ENCODE data around the gene FGB. TPM values are rescaled to one million over a fixed set of nuclear protein-coding genes. Genes with fewer than 3 reads are reported as not detected.
A peak's percentile ranks its signal among the peaks of the same experiment; 100 is the strongest.

FGB gene
- total RNA-seq, 4 donors from 2014 or later = not detected

DNA sequence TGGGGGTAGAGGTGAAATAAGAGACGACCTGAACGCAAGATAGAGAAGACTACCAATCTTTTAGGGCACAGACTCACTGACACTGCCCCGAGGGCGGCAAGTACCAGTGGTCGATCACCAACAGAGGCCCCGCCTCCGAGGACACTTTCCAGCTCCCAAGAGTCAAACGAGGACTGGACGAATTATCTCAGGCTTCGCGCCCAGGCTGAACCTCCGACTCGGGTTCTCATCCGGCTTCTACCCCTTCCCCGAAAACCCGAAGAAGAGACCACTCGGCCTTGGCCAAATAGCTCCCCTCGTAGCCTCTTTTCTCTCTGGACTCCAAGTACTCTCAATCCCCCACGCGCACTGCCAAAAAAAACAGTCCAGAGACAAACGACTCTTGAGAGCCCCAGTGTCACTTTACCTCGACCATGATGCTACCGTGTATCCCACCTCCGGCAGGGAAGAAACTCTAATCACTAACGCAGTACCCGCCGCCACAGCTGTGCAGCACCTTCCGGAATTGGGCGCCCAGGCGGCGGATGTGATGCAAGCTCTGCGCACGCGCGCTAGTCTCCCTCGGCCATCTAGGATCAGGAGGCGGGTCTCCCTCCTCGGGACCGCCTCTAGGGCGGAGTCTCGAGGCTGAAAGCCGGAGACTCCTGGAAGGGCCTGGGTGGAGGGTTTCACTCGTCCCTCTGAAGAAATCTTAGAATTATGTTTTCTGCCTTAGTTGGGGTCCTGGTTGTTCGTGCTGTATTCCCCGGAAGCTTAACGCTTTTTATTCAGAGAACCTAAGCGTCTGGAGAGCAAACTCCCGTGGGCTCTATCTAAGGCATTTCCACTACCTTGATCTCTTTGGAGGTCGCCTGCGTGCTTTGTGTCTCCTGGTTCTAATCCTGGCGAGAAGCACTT, 12.7 kb upstream of the FGB start, which contains the start of gene PLRG1:
Gene PLRG1, minus strand, starts transcription at position 507 of the 897 bp plus-strand sequence. Its CDS starts 92 bp downstream, at position 415.
- H3K9me3 ChIP-seq = no peaks in the 10 kb centered on the region
- WGBS, 2 donors (ENCODE audit: low coverage in 1 of 2) = 0 to 3% methylated on average over 6 to 49 of the region's 51 CpGs
- peaks cover 0 to 25% (median 11%) of the 10 kb centered on the region in 4 donors for H3K36me3 ChIP-seq
- TF ChIP-seq POLR2A (IDR thresholded peaks at IDR 0.05) (peak; percentile 68), EP300 (IDR thresholded peaks at IDR 0.05; ENCODE audit: low read depth) (no peak), POLR2AphosphoS5 (IDR thresholded peaks at IDR 0.05) (peak; percentile 74 to 80 (median 77))
- TF ChIP-seq, protein P1, sequence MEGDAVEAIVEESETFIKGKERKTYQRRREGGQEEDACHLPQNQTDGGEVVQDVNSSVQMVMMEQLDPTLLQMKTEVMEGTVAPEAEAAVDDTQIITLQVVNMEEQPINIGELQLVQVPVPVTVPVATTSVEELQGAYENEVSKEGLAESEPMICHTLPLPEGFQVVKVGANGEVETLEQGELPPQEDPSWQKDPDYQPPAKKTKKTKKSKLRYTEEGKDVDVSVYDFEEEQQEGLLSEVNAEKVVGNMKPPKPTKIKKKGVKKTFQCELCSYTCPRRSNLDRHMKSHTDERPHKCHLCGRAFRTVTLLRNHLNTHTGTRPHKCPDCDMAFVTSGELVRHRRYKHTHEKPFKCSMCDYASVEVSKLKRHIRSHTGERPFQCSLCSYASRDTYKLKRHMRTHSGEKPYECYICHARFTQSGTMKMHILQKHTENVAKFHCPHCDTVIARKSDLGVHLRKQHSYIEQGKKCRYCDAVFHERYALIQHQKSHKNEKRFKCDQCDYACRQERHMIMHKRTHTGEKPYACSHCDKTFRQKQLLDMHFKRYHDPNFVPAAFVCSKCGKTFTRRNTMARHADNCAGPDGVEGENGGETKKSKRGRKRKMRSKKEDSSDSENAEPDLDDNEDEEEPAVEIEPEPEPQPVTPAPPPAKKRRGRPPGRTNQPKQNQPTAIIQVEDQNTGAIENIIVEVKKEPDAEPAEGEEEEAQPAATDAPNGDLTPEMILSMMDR (IDR thresholded peaks at IDR 0.05) = peak; percentile 17 to 66 (median 29)
- peaks cover 11 to 32% (median 17%) of the 10 kb centered on the region in 4 donors for H3K4me1 ChIP-seq
- H3K27ac ChIP-seq = peak within 1 kb of the TSS; percentile 77 to 88 (median 84)
- intact Hi-C loops (cut with DNase I; ENCODE audit: low total_unique reads) = no loop called here
- DNase-seq = peak; percentile 97
- H3K4me3 ChIP-seq = peak within 1 kb of the TSS; percentile 52 to 96 (median 76)
- in situ Hi-C loops (cut with MboI; ENCODE audit: low pct_ligation_motif_present in 1 of 4, low pct_unique_long_range_greater_than_20kb in 1 of 4, low sequenced_read_pairs in 3 of 4) = loop anchor here in 3 of 4 donors (5.0 to 25.0 kb wide), 3 partner anchors 65 to 812 kb away; partner anchors contain the start of gene FGG (in 1 of the 3)
- H3K27me3 ChIP-seq = no peaks in the 10 kb centered on the region

DNA sequence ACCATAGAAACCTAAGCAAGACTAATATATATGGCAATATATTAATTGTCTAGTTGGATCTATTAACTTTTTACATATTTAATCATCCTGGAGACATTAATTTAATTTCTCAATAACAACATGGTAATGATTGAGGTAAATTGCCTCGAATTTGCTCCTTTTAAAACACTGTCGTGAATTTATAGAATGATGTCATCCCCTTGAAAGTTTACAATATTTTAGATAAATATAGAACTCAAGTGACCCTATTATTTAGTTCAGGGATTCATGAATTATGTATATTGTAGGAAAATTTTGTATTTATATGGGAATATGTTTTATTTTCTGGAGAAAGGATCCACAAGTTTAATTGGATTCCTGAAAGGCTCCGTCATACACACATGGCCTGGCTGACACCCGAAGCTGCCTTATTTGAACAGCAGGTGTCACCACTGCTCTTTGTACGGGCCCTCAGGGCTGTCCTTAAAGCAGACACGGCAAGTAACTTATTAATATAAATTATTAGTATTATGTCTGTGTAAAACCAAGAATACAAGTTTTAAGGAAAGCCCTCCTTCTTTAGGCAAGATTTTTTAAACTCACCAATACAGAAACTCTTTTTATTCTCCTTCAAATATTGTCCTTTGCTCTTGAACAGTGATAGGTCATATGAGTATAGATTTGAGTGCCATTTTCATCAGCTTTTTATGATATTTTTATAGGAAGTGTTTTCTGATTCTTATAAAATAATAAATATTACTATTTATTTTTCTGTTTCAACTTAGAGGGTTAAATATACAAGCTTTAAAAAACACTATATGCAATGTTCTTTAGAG, 10.7 kb upstream of the FGB start:
- peak; percentile 78 for DNase-seq
- WGBS, 2 donors (ENCODE audit: low coverage in 1 of 2) = 11 to 14% methylated on average over 6 of the region's 6 CpGs
- H3K27me3 ChIP-seq = no peaks in the 10 kb centered on the region
- peaks cover 0 to 5% (median 2%) of the 10 kb centered on the region in 4 donors for H3K36me3 ChIP-seq
- no peaks in the 10 kb centered on the region for H3K9me3 ChIP-seq
- TF ChIP-seq, protein P1 (IDR thresholded peaks at IDR 0.05) = peak; percentile 75 to 80 (median 80)
- TF ChIP-seq POLR2A (IDR thresholded peaks at IDR 0.05) = no peak
- H3K27ac ChIP-seq = peak overlapping the region in 3 of 4 donors; percentile 24 to 79 (median 38)
- peaks cover 11 to 32% (median 17%) of the 10 kb centered on the region in 4 donors for H3K4me1 ChIP-seq
- in situ Hi-C loops (cut with MboI; ENCODE audit: low pct_ligation_motif_present in 1 of 4, low pct_unique_long_range_greater_than_20kb in 1 of 4, low sequenced_read_pairs in 3 of 4) = loop anchor here in 3 of 4 donors (5.0 to 25.0 kb wide), 3 partner anchors 63 to 810 kb away; partner anchors contain the start of gene FGG (in 1 of the 3)
- H3K4me3 ChIP-seq = no peak overlapping the region
- intact Hi-C loops (cut with DNase I; ENCODE audit: low total_unique reads) = no loop called here

DNA sequence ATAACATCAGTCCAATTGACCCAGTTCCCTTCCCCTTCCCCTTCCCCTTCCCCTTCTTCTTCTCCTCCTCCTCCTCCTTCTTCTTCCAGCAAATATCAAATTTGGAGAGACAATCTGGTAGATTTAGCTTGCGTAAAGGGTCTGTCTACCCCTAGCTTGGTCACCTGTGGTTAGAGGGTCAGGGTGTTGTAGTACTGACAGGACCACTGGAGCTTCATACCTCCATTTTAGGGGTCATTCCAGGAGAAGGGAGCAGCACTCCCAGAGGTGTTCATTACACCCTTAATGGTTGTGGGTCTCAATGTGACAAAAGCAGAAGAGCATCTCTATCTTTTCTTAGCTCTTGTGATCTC, 3.7 kb upstream of the FGB start:
- no peaks in the 10 kb centered on the region for H3K9me3 ChIP-seq
- H3K36me3 ChIP-seq = no peaks in the 10 kb centered on the region
- H3K27ac ChIP-seq = no peak overlapping the region
- DNase-seq = no peak
- TF ChIP-seq EP300 (IDR thresholded peaks at IDR 0.05; ENCODE audit: low read depth) = no peak
- TF ChIP-seq POLR2AphosphoS5 (IDR thresholded peaks at IDR 0.05) = no peak
- TF ChIP-seq, protein P1 (IDR thresholded peaks at IDR 0.05) = no peak
- TF ChIP-seq POLR2A (IDR thresholded peaks at IDR 0.05) = no peak
- WGBS, 2 donors (ENCODE audit: low coverage in 1 of 2) = 75 to 82% methylated on average over 1 of the region's 1 CpG
- H3K27me3 ChIP-seq = no peaks in the 10 kb centered on the region
- H3K4me3 ChIP-seq = no peak overlapping the region
- peaks cover 0 to 9% (median 0%) of the 10 kb centered on the region in 4 donors for H3K4me1 ChIP-seq
- intact Hi-C loops (cut with DNase I; ENCODE audit: low total_unique reads) (no loop called here), in situ Hi-C loops (cut with MboI; ENCODE audit: low pct_ligation_motif_present in 1 of 4, low pct_unique_long_range_greater_than_20kb in 1 of 4, low sequenced_read_pairs in 3 of 4) (loop anchor here in 3 of 4 donors (10.0 to 25.0 kb wide), 2 partner anchors 56 to 803 kb away; partner anchors contain the start of gene FGG (in 1 of the 3))

Data from transverse colon (tissue), 4 donors.